UCSD-AML1 (cell line): ENCODE measurements around the gene RBKS.
"Not testable (repeated sequence)": the region's sequence is repeated elsewhere in the genome, so short reads cannot be mapped to it uniquely, and the experiment has no call there.

Experiments used
- DNase-seq: peaks from one replicate; lab custom pipeline; 2025; ENCODE audit not compliant: unreplicated experiment; lab: John Stamatoyannopoulos, UW

RBKS gene

DNA sequence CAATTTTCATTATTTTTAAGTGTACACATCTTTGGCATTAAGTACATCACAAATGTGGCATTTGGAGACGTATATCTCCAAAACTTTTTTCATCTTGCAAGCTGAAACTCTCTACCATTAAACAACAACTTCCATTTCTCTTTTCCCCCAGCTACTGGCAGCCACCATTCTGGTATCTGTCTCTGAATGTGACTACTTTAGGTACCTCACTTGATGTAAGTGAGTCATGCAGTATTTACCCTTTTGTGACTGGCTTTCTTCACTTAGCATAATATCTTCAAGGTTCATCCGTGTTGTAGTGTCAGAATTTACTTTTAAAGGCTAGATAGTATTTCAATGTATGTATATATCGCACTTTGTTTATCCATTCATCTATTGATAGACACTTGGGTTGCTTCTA lies 17.4 kb upstream of the RBKS start:
- no peak for DNase-seq

DNA sequence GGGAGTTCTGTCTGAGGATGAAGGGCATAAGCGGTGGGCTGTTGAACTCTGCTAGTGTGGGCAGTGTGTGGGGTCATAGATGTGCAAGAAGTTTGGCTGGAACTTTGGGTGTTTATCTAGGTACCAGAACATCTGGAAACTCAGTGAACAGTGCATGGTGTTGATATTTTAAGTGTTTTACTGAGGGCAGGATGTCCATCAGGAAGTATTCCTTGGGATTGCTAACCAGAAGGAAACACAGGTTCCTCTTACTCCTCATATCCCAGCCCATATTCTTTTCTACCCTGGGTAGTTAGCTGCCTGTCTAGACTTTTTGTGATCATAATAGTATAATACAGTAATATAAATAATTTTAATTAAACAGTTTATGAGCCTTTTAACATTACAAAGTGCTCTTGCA lies 15.9 kb upstream of the RBKS start:
- DNase-seq, result no peak

DNA sequence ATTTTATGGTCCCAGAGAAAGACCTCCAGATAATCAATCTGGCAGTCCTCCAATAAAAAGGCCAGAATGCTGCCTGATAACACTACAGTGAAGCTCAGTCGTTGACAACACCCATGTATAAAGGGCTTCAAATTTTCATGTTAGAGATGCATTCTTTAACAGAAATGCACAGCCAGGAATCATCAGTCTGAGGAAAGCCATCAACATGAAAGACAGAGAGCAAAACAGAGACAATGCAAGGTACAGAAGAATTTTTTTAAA lies 14.1 kb upstream of the RBKS start:
- no peak for DNase-seq

DNA sequence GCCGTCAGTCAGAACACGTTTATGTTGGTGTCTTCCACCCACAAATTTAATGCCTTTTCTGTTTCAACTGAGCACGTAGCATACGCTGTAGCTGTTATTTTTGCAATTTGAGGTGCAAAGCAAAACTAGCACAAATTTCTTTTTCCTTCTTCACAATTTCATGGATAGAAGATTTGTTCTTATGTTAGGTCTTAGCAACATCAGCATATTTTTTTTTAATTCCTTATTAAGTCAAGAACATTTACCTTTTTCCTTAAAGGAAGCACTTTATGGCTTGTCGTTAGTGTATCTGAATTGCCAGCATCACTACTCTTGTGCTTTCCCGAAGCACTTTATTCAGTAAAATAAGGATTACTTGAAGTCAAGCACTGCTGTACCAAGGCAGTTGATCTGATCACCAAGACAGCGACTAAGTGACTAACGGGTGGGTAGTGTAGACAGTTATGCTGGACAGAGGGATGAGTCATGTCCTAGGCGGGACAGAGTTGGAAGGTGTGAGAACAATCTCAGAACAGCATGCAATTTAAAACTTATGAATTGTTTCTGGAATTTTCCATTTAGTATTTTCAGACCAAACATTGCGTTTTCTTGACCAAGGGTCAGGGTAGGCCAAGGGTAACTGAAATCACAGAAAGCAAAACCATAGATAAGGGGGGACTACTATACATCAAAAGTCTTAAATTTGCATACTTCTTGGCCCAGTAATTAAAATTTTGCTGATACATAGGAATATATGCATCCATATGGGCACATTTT lies 13.6 kb upstream of the RBKS start:
- DNase-seq, result no peak

DNA sequence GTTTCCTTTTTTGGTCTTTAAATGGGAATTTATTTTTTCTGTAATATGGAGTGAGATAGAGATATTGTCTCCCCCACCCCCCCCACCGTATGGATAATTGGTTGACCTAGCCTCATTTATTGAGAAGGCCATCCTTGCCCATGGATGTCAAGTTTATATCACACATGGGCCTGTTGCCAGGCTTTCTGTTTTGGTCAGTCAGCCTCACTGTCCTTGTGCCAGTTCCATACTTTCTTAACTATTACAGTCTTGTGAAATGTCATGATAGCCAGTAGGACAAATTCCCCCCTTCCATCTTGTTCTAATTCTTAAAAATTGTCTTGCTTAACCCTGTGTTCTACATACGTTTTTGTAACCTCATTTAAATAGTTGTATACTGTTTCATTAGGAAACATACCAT lies 12.8 kb upstream of the RBKS start:
- DNase-seq, result no peak

DNA sequence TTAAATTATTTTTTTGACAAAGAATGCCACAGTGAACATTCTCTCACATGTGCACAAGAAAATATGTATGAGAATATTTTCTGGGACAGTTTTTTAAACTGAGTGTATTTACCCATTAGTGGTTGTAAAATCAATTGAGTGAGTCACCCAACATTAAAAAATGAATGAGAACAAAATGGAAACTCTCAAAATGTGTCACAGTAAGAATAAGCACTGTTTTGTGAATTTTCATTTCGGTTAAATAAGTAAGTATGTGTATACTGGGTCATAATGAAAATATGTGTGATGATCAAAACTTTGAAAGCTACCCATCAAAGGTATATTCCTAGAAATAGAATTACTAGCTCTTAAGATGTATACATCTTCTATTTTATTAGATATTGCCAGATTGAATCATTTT lies 11.9 kb upstream of the RBKS start:
- no peak for DNase-seq

DNA sequence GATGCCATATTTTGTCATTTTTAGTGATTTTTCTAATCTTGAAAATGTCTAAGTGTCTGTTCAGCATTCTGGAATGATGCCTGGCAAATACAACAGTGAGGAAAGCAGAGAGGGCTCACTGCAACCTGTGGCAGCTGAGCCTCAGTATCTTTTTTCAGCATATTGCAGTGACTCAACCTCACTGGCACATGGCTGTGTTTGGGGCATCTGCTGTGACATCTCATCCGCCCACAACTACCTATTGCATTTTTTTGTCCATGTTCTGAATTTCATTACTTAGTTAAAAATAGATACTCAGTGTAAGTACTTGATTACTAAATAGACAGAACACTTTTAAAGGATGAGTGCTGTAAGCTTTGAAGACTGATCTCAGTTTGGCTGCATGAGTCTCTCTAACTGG lies 11.0 kb upstream of the RBKS start:
- DNase-seq, result no peak

DNA sequence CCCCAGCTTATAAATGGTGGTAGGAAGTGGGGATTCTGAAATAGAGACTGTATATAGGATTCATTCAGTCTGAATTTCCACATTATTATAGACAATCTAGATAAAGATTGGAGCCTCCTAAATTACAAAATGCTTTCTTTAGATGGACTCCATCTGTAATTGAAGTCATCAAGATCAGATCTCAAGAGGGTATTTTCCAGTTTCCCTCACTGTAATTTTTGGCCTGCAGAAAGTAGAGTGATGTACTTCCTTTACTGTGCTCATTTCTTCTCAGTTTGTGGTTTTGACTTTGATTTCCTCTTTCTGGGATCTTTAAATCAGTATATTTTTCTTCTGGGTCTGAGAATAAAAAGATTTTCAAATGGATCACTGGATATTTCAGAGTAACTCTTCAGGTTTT lies 7.5 kb upstream of the RBKS start:
- no peak for DNase-seq

DNA sequence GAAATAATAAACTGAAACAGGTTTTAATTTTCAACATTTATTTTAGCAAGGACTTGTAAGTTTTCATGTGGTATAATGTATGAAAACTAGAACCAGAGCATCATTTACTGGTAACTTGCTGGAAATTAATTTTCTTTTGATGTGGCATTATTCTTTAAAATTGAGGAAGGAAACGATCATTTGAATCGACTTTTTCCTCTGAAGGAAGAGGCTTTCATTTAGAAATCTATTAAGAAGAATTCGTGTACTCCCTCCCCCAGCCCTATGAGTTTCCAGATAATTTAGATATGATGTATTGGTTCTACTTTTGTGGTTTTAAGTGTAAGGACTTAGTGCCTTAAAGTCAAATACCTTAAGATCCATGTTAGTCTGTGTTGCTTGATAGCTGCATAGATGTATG lies 2.8 kb upstream of the RBKS start:
- no peak for DNase-seq

DNA sequence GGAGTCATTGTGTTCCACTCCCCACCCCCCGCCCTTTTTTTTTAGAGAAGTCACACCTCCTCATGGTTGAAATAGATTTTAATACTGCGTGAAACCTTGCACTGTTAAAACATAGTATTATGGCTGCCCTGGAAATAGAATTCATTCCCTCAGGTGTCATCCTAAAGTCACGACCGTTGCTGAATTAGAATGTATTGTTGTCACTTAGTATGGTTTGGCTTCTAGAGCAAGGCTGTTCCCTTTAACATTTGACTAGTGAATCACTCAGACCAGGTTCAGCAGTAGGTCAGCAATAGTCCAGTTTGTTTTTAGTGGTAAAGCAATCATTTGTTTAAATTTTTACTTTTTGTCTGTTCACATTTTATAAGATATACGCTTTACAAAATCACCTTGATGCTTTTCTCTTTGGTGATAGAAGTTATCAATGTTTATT lies 1.5 kb upstream of the RBKS start:
- no peak for DNase-seq

DNA sequence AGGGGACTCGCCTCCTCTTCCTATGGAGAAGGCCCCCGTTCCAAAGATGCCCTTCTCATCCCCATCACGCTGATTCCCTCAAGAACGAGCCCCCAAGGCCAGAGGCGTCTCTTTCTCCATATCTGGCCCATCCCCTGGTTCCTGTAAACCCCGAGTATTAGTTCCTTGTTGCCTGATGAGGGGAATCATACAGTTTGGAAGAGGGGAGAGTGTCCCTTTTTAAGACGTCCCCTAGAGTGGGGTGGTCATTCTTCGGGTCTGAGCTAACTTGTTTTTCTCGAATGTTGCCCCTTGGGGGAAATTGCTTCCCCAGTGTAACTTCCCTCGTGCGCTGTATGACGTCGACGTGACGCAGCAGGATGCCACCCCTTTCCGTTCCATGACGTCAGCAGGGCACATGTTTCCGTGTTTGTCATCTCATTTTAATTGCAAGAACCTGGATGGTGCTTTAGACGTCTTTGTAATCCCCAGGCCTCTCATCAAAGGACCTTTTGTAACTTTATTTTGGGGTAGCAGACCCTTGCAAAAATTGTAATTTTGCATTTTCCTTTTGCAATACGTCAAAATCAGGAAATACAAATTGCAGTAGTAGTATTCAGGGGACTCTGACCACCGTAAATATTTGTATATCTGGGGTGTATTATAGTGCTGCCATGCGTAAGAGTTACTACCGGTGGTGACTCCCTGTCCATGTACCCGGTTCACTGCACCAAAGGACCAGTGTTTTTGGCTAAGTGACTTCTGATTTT lies 911 bp upstream of the RBKS start:
- DNase-seq, result peak; percentile 78

DNA sequence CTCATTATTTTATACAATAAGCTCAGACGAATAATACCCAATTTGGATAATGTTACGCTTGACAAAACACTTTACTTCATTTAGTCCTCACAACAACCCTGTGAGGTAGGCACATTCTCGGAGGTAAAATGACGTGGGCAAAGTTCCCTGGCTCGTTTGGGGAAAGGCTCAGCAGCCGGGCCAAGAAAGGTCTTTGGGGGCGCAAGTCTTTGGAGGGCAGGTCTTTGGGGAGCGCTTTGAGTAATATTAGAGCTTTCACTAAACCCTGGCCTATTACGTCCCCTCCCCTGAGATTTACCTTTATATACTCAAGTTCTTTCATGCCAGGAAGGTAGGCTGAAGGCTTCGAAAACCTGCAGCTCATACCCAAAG lies 427 bp downstream of the RBKS start:
- peak; percentile 31 for DNase-seq

DNA sequence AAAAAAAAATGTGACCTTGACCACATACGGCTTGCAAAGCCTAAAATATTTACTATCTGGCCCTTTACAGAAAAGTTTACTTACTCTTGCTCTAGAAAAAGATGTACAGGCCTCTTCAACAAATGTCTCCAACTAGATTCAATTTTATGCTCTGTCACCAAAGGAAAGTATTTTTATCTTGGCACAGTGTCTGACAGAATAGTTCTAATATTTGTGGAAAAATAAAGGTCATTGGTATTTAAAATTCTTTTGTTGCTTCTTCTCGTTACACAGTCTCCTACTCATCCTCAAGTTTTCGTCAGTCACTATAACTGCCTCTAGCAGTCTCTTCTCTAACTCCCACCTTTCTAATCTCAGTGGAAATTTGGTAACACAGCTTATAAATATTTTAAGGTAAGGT lies 1.4 kb downstream of the RBKS start:
- DNase-seq, result no peak

DNA sequence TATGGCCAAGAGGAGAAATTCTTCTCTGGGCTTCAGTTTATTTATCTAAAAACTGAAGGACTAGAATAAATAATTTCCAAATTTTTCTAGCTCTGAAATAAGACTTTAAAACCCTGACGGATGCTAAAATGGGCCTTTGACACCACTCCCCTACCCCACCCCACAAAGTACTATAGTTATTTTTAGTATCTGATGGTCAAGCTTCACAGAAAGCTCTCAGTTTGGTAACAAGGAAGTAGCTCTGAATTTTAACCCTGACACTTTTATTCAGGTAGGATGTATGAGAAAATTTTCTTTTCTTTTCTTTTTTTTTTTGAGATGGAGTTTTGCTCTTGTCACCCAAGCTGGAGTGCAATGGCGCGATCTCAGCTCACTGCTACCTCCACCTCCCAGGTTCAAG lies 2.4 kb downstream of the RBKS start:
- DNase-seq, result no peak

DNA sequence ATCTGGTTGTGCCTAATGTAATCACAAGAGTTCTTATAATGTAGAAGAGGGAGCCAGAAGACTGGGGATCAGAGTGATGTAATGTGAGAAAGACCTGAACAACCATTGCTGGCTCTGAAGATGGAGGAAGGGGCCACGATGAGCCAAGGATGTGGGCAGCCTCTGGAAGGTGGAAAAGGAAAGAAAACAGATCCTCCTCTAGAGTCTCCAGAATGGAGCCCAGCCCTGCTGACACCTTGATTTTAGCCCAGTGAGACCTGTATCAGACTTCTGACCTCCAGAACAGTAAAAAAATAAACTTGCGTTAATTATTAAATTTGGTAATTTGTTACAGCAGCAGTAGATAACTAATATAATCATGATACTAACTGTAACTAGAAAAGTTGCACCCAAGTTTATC lies 3.1 kb downstream of the RBKS start:
- DNase-seq, result no peak

DNA sequence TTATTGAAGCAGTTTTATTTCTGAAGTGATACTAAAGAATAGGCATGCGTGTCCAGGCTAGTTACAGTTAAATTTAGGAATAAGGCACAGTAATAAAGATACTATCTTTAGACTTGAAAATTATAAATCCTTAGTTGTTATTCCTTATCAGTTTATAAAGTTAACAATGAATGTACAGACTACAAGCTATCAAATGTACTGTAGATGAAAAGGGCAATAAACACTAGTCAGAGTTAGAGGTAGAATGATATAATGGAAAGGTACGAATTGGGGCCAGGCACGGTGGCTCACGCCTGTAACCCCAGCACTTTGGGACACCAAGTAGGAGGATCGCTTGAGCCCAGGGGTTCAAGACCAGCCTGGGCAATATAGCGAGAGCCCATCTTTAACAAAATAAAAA lies 3.9 kb downstream of the RBKS start:
- no peak for DNase-seq

DNA sequence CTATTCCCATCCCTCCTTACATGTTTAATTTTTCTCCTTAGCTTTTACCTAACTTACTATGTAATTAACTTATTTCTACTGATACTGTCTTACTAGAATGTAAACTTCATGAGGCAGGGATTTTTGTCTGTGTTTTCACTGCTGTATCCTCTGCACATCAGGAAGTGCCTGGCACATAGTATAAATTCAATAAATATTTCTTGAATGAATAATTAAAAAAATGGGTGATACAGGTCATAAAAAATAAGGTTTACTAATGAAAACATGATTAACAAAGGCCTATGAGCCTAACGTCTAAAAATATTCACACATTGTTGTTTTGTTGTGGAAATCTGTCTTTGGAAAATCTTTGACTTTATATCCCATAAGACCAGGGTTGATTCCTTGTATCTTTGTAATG lies 4.5 kb downstream of the RBKS start:
- no peak for DNase-seq

DNA sequence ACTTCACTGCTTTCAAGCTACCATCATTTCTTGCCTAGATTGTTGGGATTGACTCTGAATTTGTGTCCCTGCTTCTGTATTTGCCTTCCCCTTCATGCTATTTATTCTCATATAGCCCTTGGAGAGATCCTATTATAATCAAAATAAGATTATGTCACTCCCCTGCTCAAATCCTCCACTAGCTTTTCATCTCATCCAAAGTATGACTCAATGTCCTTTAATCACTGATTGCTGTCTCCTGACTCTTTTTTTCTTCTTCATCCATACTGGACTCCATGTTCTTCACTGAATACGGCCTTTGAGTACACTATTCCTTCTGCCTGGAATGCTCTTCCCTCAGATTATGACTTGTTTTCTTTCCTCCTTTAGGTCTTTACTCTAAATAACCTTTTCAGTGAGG lies 5.0 kb downstream of the RBKS start:
- no peak for DNase-seq

DNA sequence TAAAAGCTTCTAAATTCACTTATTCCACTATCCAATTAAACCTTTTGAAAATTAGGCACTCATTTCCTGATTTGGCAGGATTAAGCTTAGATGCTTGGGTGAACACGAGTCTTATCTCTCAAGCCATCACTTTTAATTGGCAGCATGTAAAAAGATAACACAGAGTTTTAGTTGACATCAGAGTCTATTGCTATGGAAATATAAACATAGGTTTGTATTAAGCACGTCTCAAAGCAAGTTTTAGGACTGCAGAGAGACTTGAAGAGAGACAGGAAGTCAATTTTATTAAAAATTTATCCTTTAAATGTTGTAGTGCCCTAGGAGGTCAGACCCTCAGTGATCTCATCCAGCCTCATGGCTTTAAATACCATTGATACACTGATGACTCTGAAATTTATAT lies 5.6 kb downstream of the RBKS start:
- no peak for DNase-seq

DNA sequence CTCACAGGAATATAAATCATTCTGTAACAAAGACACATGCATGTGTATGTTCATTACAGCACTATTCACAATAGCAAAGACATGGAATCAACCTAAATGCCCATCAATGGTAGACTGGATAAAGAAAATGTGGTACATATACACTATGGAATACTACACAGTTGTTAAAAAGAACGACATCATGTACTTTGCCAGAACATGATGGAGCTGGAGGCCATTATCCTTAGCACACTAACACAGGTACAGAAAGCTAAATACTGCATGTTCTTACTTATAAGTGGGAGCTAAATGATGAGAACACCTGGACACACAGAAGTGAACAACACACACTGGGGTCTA lies 7.6 kb downstream of the RBKS start:
- DNase-seq, result not testable (repeated sequence)

DNA sequence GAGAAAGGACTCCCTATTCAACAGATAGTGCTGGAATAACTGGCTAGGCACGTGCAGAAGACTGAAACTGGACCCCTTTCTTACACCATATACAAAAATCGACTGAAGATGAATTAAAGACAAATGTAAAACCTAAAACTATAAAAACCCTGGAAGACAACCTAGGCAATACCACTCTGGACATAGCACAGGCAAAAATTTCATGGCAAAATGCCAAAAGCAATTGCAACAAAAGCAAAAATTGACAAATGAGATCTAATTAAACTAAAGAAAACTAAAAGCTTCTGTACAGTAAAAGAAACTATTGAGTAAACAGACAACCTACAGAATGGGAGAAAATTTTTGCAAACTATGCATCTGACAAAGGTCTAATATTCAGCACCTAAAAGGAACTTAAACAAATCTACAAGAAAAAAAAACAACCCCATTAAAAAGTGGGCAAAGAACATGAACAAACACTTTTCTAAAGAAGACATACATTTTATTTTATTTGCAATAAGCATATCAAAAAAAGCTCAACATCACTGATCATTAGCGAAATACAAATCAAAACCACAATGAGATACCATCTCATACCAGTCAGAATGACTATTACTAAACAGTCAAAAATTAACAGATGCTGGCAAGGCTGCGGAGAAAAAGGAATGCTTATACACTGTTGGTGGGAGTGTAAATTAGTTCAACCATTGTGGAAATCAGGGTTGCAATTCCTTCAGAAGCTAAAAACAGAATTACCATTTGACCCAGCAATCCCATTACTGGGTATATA lies 8.2 kb downstream of the RBKS start:
- DNase-seq, result not testable (repeated sequence)

DNA sequence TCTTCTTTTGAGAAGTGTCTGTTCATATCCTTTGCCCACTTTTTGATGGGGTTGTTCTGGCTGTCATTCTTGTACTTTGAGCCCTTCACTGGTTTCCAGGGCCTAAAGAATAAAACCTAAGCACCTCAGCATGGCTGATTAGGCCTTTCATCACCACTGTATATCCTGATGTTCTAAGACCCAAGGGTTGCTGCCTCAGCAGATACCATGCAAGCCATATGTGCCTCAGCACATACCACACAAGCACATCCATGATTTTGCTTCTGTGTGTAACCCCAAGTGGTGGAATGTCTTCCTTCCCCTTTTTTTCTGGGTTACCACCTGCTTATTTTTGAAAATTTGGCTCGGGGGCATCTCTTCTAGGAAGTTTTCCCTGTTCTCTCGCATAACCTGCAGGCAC lies 11.4 kb downstream of the RBKS start:
- no peak for DNase-seq
